A673 (cell line): ENCODE results near the gene UVRAG.

ENCODE experiments used
- EZH2 ChIP-seq: fragments of 200-600 bp; sonication (generic); IDR thresholded peaks from 2 replicates; pipeline ENCODE4 v1.6.1; 2017; ENCODE audit warnings: borderline replicate concordance, low read depth, mild to moderate bottlenecking, mixed read lengths, antibody characterized with exemption, low read length; ENCODE audit not compliant: poor library complexity, severe bottlenecking
- TF ChIP-seq, protein P1 (sequence below): fragments of 300-800, 200-600 bp; sonication (generic); conservative IDR thresholded peaks from 2 replicates; pipeline ENCODE4 v1.5.1; 2017; ENCODE audit warnings: low read depth, mild to moderate bottlenecking, antibody characterized with exemption, low read length, moderate library complexity, mixed read lengths

DNA sequence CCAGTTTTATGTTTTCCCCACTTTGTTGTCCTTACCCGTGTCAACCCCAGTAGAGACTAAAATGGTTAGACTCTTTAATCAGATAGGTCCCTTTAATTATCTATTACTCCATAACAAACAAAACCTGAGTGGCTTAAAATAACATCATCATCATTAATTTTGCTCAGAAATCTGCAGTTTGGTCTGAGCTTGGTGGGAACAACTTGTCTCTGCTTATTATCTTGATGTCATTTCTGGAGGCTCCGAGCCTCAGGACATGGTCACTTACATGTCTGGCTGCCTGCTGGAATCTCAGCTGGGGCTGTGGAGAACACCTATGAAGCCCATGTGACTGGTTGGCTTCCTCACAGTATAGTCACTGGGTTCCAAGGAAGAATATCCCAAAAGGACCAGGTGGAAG is 26.7 kb downstream of the UVRAG start:
- TF ChIP-seq, protein P1, sequence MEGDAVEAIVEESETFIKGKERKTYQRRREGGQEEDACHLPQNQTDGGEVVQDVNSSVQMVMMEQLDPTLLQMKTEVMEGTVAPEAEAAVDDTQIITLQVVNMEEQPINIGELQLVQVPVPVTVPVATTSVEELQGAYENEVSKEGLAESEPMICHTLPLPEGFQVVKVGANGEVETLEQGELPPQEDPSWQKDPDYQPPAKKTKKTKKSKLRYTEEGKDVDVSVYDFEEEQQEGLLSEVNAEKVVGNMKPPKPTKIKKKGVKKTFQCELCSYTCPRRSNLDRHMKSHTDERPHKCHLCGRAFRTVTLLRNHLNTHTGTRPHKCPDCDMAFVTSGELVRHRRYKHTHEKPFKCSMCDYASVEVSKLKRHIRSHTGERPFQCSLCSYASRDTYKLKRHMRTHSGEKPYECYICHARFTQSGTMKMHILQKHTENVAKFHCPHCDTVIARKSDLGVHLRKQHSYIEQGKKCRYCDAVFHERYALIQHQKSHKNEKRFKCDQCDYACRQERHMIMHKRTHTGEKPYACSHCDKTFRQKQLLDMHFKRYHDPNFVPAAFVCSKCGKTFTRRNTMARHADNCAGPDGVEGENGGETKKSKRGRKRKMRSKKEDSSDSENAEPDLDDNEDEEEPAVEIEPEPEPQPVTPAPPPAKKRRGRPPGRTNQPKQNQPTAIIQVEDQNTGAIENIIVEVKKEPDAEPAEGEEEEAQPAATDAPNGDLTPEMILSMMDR: no peak
- TF ChIP-seq EZH2: no peak
